Muscle layer of colon (tissue), 2 donors: ENCODE measurements around the gene PDCD11.

ENCODE experiments used
- H3K27ac ChIP-seq: one replicate; pipeline ENCODE4 v1.7.0; 2013; ENCODE audit warnings: low read depth, mild to moderate bottlenecking, low read length, moderate library complexity
- H3K27me3 ChIP-seq, 2 donors: one replicate each; pipeline ENCODE4 v1.7.0; 2013; ENCODE audit warnings: low read length in 2 of 2, mild to moderate bottlenecking in 2 of 2; ENCODE audit not compliant: insufficient read depth in 2 of 2, control insufficient read depth in 1 of 2
- H3K36me3 ChIP-seq: one replicate; pipeline ENCODE4 v1.7.0; 2013; ENCODE audit warnings: mild to moderate bottlenecking, low read length; ENCODE audit not compliant: insufficient read depth
- H3K4me1 ChIP-seq: one replicate; pipeline ENCODE4 v1.7.0; 2013; ENCODE audit warnings: mild to moderate bottlenecking, low read length; ENCODE audit not compliant: insufficient read depth
- H3K4me3 ChIP-seq, 2 donors: one replicate each; pipeline ENCODE4 v1.7.0; 2013; ENCODE audit warnings: low read length in 2 of 2, low read depth in 1 of 2, mild to moderate bottlenecking in 1 of 2, moderate library complexity in 1 of 2
- H3K9ac ChIP-seq: one replicate; pipeline ENCODE4 v1.7.0; 2013; ENCODE audit warnings: low read length
- H3K9me3 ChIP-seq: one replicate; pipeline ENCODE4 v1.7.0; 2013; ENCODE audit warnings: mild to moderate bottlenecking, low read length
- donor health status: abdominal sarcoma.
- donor health status: Adenocarcinoma of cecum.

PDCD11 gene

GRCh38 chr10:103465411-103466179 lies 69.2 kb downstream of the PDCD11 start:
- no peaks in the 10 kb centered on the region for H3K27me3 ChIP-seq
- H3K9me3 ChIP-seq, result no peaks in the 10 kb centered on the region
- H3K4me3 ChIP-seq, result no peak overlapping the region
- H3K27ac ChIP-seq, result no peak overlapping the region
- no peaks in the 10 kb centered on the region for H3K36me3 ChIP-seq
- H3K4me1 ChIP-seq, result peaks cover under 1% of the 10 kb centered on the region
- no peak overlapping the region for H3K9ac ChIP-seq

GRCh38 chr10:103466734-103467133 lies 70.3 kb downstream of the PDCD11 start:
- Histone ChIP-seq H3K27ac (no peak overlapping the region), H3K9me3 (no peaks in the 10 kb centered on the region), H3K4me3 (no peak overlapping the region), H3K36me3 (no peaks in the 10 kb centered on the region), H3K27me3 (no peaks in the 10 kb centered on the region), H3K4me1 (peaks cover 8% of the 10 kb centered on the region), H3K9ac (no peak overlapping the region)

GRCh38 chr10:103467406-103467805 lies 71.0 kb downstream of the PDCD11 start:
- Histone ChIP-seq H3K4me1 (peaks cover 8% of the 10 kb centered on the region), H3K27me3 (no peaks in the 10 kb centered on the region), H3K9me3 (no peaks in the 10 kb centered on the region), H3K36me3 (no peaks in the 10 kb centered on the region), H3K27ac (no peak overlapping the region), H3K4me3 (no peak overlapping the region), H3K9ac (no peak overlapping the region)

GRCh38 chr10:103469201-103469600 lies 72.8 kb downstream of the PDCD11 start:
- H3K9ac ChIP-seq, result no peak overlapping the region
- peaks cover 8% of the 10 kb centered on the region for H3K4me1 ChIP-seq
- H3K27ac ChIP-seq, result no peak overlapping the region
- H3K4me3 ChIP-seq, result no peak overlapping the region
- no peaks in the 10 kb centered on the region for H3K27me3 ChIP-seq
- H3K36me3 ChIP-seq, result no peaks in the 10 kb centered on the region
- no peaks in the 10 kb centered on the region for H3K9me3 ChIP-seq

GRCh38 chr10:103470761-103471653 lies 74.6 kb downstream of the PDCD11 start:
- Histone ChIP-seq H3K9me3 (no peaks in the 10 kb centered on the region), H3K36me3 (no peaks in the 10 kb centered on the region), H3K27ac (no peak overlapping the region)

GRCh38 chr10:103472005-103472404 lies 75.6 kb downstream of the PDCD11 start:
- peaks cover 0 to 4% of the 10 kb centered on the region in 2 donors for H3K27me3 ChIP-seq
- H3K27ac ChIP-seq, result no peak overlapping the region
- no peak overlapping the region for H3K9ac ChIP-seq
- no peak overlapping the region for H3K4me3 ChIP-seq
- no peaks in the 10 kb centered on the region for H3K9me3 ChIP-seq
- peaks cover 8% of the 10 kb centered on the region for H3K4me1 ChIP-seq
- H3K36me3 ChIP-seq, result no peaks in the 10 kb centered on the region

More at GRCh38 chr10:103470761-103471653, 74.6 kb downstream of the PDCD11 start:
- peaks cover 8% of the 10 kb centered on the region for H3K4me1 ChIP-seq
- H3K9ac ChIP-seq, result no peak overlapping the region
- H3K4me3 ChIP-seq, result no peak overlapping the region
- no peaks in the 10 kb centered on the region for H3K27me3 ChIP-seq

- Histone ChIP-seq H3K4me3 (no peak overlapping the region), H3K9ac (no peak overlapping the region), H3K27ac (no peak overlapping the region), H3K9me3 (no peaks in the 10 kb centered on the region), H3K27me3 (peaks cover 0 to 4% of the 10 kb centered on the region in 2 donors), H3K4me1 (peaks cover 8% of the 10 kb centered on the region), H3K36me3 (no peaks in the 10 kb centered on the region)
These were observed 76.8 kb downstream of the PDCD11 start for GRCh38 chr10:103473261-103473671.

GRCh38 chr10:103474077-103474476 lies 77.7 kb downstream of the PDCD11 start:
- Histone ChIP-seq H3K9me3 (no peaks in the 10 kb centered on the region), H3K27me3 (peaks cover 0 to 4% of the 10 kb centered on the region in 2 donors), H3K9ac (no peak overlapping the region), H3K4me3 (no peak overlapping the region), H3K27ac (no peak overlapping the region), H3K4me1 (peaks cover 8% of the 10 kb centered on the region), H3K36me3 (no peaks in the 10 kb centered on the region)

- Histone ChIP-seq H3K27ac (no peak overlapping the region), H3K9ac (no peak overlapping the region), H3K4me1 (peaks cover 8% of the 10 kb centered on the region), H3K9me3 (no peaks in the 10 kb centered on the region), H3K27me3 (peaks cover 0 to 4% of the 10 kb centered on the region in 2 donors), H3K36me3 (no peaks in the 10 kb centered on the region), H3K4me3 (no peak overlapping the region)
These were observed 79.0 kb downstream of the PDCD11 start for GRCh38 chr10:103475437-103475836.

- Histone ChIP-seq H3K36me3 (no peaks in the 10 kb centered on the region), H3K27me3 (peaks cover 0 to 4% of the 10 kb centered on the region in 2 donors), H3K9me3 (no peaks in the 10 kb centered on the region), H3K4me1 (peaks cover 1% of the 10 kb centered on the region), H3K9ac (no peak overlapping the region), H3K4me3 (no peak overlapping the region), H3K27ac (no peak overlapping the region)
These were observed 79.8 kb downstream of the PDCD11 start for GRCh38 chr10:103476046-103476768.

- Histone ChIP-seq H3K27me3 (peaks cover 0 to 4% of the 10 kb centered on the region in 2 donors), H3K36me3 (no peaks in the 10 kb centered on the region), H3K27ac (no peak overlapping the region), H3K9ac (no peak overlapping the region), H3K4me3 (no peak overlapping the region), H3K4me1 (no peaks in the 10 kb centered on the region), H3K9me3 (no peaks in the 10 kb centered on the region)
These were observed 82.2 kb downstream of the PDCD11 start for GRCh38 chr10:103478671-103479070.
